ENCODE data around the gene GAL3ST1. TPM values are rescaled to one million over a fixed set of nuclear protein-coding genes. Genes with fewer than 3 reads are reported as not detected.

GAL3ST1 gene
- total RNA-seq, 1 donor from 2014 or later: 4.3 TPM

- Mint-ChIP-seq H3K4me3 (no peak overlapping the region), H3K9me3 (no peaks in the 10 kb centered on the region), H3K36me3 (peaks cover 21% of the 10 kb centered on the region), H3K4me1 (peaks cover 37% of the 10 kb centered on the region), H3K27me3 (ENCODE audit: insufficient read depth, low read depth) (peaks cover 10% of the 10 kb centered on the region), H3K27ac (peak overlapping the region; percentile 83)
- H4K20me1 ChIP-seq (ENCODE audit: low read depth): no peaks in the 10 kb centered on the region
- H3K27me3 ChIP-seq: no peaks in the 10 kb centered on the region
- no peak for TF ChIP-seq CTCF (IDR thresholded peaks at IDR 0.05)
- DNase-seq (ENCODE audit: low spot score): no peak
- peaks cover 17% of the 10 kb centered on the region for H3F3A ChIP-seq (ENCODE audit: low read depth)
- no peaks in the 10 kb centered on the region for H3K36me3 ChIP-seq
- no peak overlapping the region for H3K27ac ChIP-seq
- no peak overlapping the region for H2AFZ ChIP-seq (replicated peaks)
- H3K4me3 ChIP-seq: no peak overlapping the region
- peaks cover 24% of the 10 kb centered on the region for H3K79me2 ChIP-seq (ENCODE audit: low read depth)
- no peaks in the 10 kb centered on the region for H3K9me3 ChIP-seq (ENCODE audit: low read depth)
- H3K4me1 ChIP-seq: peaks cover 21% of the 10 kb centered on the region
- no peak overlapping the region for H3K9ac ChIP-seq
- H3K4me2 ChIP-seq: no peak overlapping the region
Measured at GRCh38 chr22:30611197-30611596, 36.7 kb upstream of the GAL3ST1 start.

DNA sequence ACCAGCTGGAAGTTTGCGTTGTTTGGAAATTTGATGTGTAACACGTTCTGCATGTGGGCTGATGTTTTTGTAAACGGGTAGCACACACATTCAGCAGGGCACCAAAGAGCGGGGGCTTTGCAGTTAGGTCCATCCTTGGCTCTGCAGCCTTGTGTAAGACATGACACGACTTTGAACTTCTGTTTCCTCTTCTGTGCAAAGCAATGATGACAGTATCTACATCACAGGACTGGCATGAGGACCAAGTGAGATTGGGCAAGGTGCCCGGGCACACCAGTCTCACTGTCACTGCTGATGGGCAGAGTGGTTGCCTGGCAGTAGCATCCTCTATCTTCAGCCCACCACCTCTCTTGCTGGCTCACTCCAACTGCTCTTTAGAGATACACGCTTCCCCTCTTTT lies 35.8 kb upstream of the GAL3ST1 start:
- no peaks in the 10 kb centered on the region for H3K9me3 Mint-ChIP-seq
- peaks cover 15% of the 10 kb centered on the region for H3K36me3 Mint-ChIP-seq
- Histone ChIP-seq H2AFZ (replicated peaks) (no peak overlapping the region), H4K20me1 (ENCODE audit: low read depth) (no peaks in the 10 kb centered on the region), H3K79me2 (ENCODE audit: low read depth) (peaks cover 24% of the 10 kb centered on the region), H3K9ac (no peak overlapping the region), H3K27ac (no peak overlapping the region), H3K36me3 (no peaks in the 10 kb centered on the region), H3K27me3 (no peaks in the 10 kb centered on the region), H3K4me2 (no peak overlapping the region), H3K4me1 (peaks cover 30% of the 10 kb centered on the region), H3K9me3 (ENCODE audit: low read depth) (no peaks in the 10 kb centered on the region), H3K4me3 (no peak overlapping the region), H3F3A (ENCODE audit: low read depth) (peaks cover 23% of the 10 kb centered on the region)
- DNase-seq (ENCODE audit: low spot score): no peak
- TF ChIP-seq EZH2 (IDR thresholded peaks at IDR 0.05): no peak
- TF ChIP-seq EZH2phosphoT487 (IDR thresholded peaks at IDR 0.05): no peak
- no peak for TF ChIP-seq CTCF (IDR thresholded peaks at IDR 0.05)
- peaks cover 46% of the 10 kb centered on the region for H3K4me1 Mint-ChIP-seq
- no peak overlapping the region for H3K4me3 Mint-ChIP-seq
- H3K27ac Mint-ChIP-seq: no peak overlapping the region
- peaks cover 13% of the 10 kb centered on the region for H3K27me3 Mint-ChIP-seq (ENCODE audit: insufficient read depth, low read depth)

DNA sequence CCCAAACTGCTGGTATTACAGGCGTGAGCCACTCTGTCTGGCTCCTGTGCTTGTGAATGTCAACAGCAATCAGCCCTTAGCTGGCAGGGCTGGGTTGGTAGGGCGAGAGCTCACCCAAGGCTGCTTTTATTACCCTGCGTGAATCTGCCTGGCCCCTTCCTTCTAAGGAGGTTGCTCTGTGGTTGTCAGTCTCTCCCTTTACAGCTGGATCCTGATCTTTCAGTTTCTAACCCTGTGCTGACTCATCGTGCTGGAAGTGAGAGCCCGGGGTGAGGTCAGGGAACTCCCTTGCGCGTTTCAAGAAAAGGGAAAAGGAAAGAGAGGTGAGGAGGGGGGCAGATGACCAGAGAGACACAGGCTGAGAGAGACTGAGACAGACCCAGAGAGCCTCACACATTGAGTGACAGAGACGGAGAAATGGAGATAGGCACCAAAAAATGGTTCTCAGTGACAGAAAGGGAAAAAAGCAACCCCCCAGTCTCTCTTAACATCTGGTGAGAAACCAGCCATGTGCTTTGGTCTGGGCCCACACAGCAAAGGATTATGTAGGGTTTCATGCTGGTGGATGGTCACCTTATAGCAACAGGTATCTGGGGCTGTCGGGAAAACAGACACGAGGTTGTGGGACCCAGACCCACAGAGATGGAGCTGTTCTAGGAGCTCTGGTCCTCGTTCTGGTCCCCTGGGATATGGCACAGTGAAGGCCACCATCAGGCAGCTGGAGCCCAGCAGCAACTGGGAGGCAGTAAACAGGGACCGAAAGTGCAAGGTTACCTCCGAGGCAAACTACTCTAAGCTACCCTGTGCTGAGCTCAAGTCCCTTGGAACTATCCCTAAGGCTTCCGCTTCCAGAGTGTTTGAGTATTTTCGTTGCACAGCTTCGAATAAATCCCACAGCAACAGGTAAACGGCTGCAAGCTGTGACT lies 35.1 kb upstream of the GAL3ST1 start:
- Histone ChIP-seq H3K36me3 (no peaks in the 10 kb centered on the region), H3K4me1 (peaks cover 30% of the 10 kb centered on the region), H3K9ac (no peak overlapping the region), H4K20me1 (ENCODE audit: low read depth) (no peaks in the 10 kb centered on the region), H3F3A (ENCODE audit: low read depth) (peaks cover 23% of the 10 kb centered on the region), H3K79me2 (ENCODE audit: low read depth) (peaks cover 24% of the 10 kb centered on the region), H3K9me3 (ENCODE audit: low read depth) (no peaks in the 10 kb centered on the region), H2AFZ (replicated peaks) (no peak overlapping the region), H3K27ac (no peak overlapping the region), H3K27me3 (no peaks in the 10 kb centered on the region), H3K4me2 (peak overlapping the region; percentile 91), H3K4me3 (no peak overlapping the region)
- no peak for TF ChIP-seq EZH2 (IDR thresholded peaks at IDR 0.05)
- TF ChIP-seq CTCF (IDR thresholded peaks at IDR 0.05): no peak
- TF ChIP-seq EZH2phosphoT487 (IDR thresholded peaks at IDR 0.05): no peak
- H3K9me3 Mint-ChIP-seq: no peaks in the 10 kb centered on the region
- no peak for DNase-seq (ENCODE audit: low spot score)
- peaks cover 13% of the 10 kb centered on the region for H3K27me3 Mint-ChIP-seq (ENCODE audit: insufficient read depth, low read depth)
- peak overlapping the region; percentile 54 for H3K4me3 Mint-ChIP-seq
- peaks cover 10% of the 10 kb centered on the region for H3K36me3 Mint-ChIP-seq
- peak overlapping the region; percentile 77 for H3K27ac Mint-ChIP-seq
- peaks cover 47% of the 10 kb centered on the region for H3K4me1 Mint-ChIP-seq

All from neural progenitor cell (in vitro differentiated cells).